K562 (cell line): ENCODE data around the gene TCF25. TPM values are rescaled to one million over a fixed set of nuclear protein-coding genes. Genes with fewer than 3 reads are reported as not detected.

Experiments
- CXXC5 ChIP-seq: fragments of 250-450 bp; sonication (Bioruptor Pico); IDR thresholded peaks from 2 replicates; pipeline ENCODE4 v1.8.0; 2022; ENCODE audit warnings: inconsistent platforms, mild to moderate bottlenecking, moderate library complexity
- EWSR1 ChIP-seq: fragments of 450-650 bp; IDR thresholded peaks from 2 replicates; pipeline ENCODE4 v1.6.1; 2018; ENCODE audit warnings: borderline replicate concordance, mild to moderate bottlenecking, low read depth, moderate library complexity; ENCODE audit not compliant: partially characterized antibody
- FOXJ3 ChIP-seq: sonication (generic); formaldehyde crosslinking; IDR thresholded peaks from 2 replicates; pipeline ENCODE4 v1.4.0; 2020; ENCODE audit warnings: mild to moderate bottlenecking, missing genetic modification reagents
- FUS ChIP-seq: fragments of 200-400 bp; formaldehyde crosslinking; optimal IDR thresholded peaks from 2 replicates; pipeline ENCODE3; 2017; ENCODE audit warnings: low read depth, low read length
- GABPA ChIP-seq: fragments of 200-800 bp; sonication (Bioruptor generic); conservative IDR thresholded peaks from 2 replicates; pipeline ENCODE4 v1.6.1; 2016; ENCODE audit warnings: low read depth, missing genetic modification characterization, missing compliant biosample characterization
- NR2F6 ChIP-seq: fragments of 450-650 bp; formaldehyde crosslinking; IDR thresholded peaks from 2 replicates; pipeline ENCODE4 v1.4.0; 2020; ENCODE audit warnings: mild to moderate bottlenecking
- OTX1 ChIP-seq: fragments of 450-650 bp; formaldehyde crosslinking; IDR thresholded peaks from 2 replicates; pipeline ENCODE4 v1.4.0; 2022; ENCODE audit warnings: mild to moderate bottlenecking
- PHF21A ChIP-seq: fragments of 450-650 bp; IDR thresholded peaks from 2 replicates; pipeline ENCODE4 v1.6.1; 2017; ENCODE audit warnings: low read depth, borderline replicate concordance
- POLR2B ChIP-seq: fragments of 450-650 bp; IDR thresholded peaks from 2 replicates; pipeline ENCODE4 v1.6.1; 2018; ENCODE audit warnings: low read depth; ENCODE audit not compliant: partially characterized antibody
- PPARD ChIP-seq: fragments of 250-450 bp; sonication (Bioruptor Pico); IDR thresholded peaks from 2 replicates; pipeline ENCODE4 v1.8.0; 2022; ENCODE audit warnings: inconsistent platforms, mild to moderate bottlenecking, moderate library complexity
- RBM22 ChIP-seq: fragments of 200-400 bp; formaldehyde crosslinking; IDR thresholded peaks from 2 replicates; pipeline ENCODE4 v1.6.1; 2018; ENCODE audit warnings: low read length, low read depth; ENCODE audit not compliant: poor library complexity, severe bottlenecking
- RCOR1 ChIP-seq, 2 experiments: IDR thresholded peaks; 2 replicates each; pipeline ENCODE4 v1.6.1; 2012; ENCODE audit warnings: low read depth in 2 of 2, low read length in 2 of 2, borderline replicate concordance in 1 of 2, improper control_type of control experiment in 1 of 2
- RUNX1 ChIP-seq: sonication (generic); IDR thresholded peaks from 2 replicates; pipeline ENCODE4 v1.6.1; 2016; ENCODE audit warnings: antibody characterized with exemption, low read depth
- SMAD2 ChIP-seq: fragments of 150-350 bp; IDR thresholded peaks from 2 replicates; pipeline ENCODE4 v1.6.1; 2014; ENCODE audit warnings: low read depth, mild to moderate bottlenecking, low read length
- SP2 ChIP-seq: IDR thresholded peaks from 2 replicates; pipeline ENCODE4 v1.6.1; 2011; ENCODE audit warnings: mild to moderate bottlenecking, low read depth, low read length, moderate library complexity; ENCODE audit not compliant: poor library complexity, severe bottlenecking; ENCODE audit errors: extremely low read depth
- TARDBP ChIP-seq: fragments of 450-650 bp; IDR thresholded peaks from 2 replicates; pipeline ENCODE4 v1.6.1; 2016
- WHSC1 ChIP-seq: IDR thresholded peaks from one replicate; pipeline ENCODE4 v1.6.1; 2012; ENCODE audit warnings: low read length, control low read depth, inconsistent platforms
- ZNF76 ChIP-seq: fragments of 250-450 bp; sonication (Bioruptor Pico); IDR thresholded peaks from 2 replicates; pipeline ENCODE4 v1.4.0; 2020; ENCODE audit warnings: mild to moderate bottlenecking, moderate library complexity, borderline replicate concordance
- ZNF764 ChIP-seq: fragments of 250-450 bp; sonication (Bioruptor Pico); IDR thresholded peaks from 2 replicates; pipeline ENCODE4 v1.4.0; 2020; ENCODE audit warnings: low read depth, mild to moderate bottlenecking, moderate library complexity
- ZNF77 ChIP-seq: fragments of 250-450 bp; sonication (Bioruptor Pico); IDR thresholded peaks from 2 replicates; pipeline ENCODE4 v1.5.0; 2020
- polyA plus RNA-seq, 8 experiments: library from polyadenylated mRNA; depleted of rRNA in 4 of 8; stranded (reverse) in 5 of 8; unstranded in 3 of 8; fragments of >200 nt; fragmentation: Nextera tagmentation in 2 of 8; fragmentation: Illumina TruSeq in 1 of 8; extraction: Ambion mirVana in 2 of 8; extraction: Trizol in 1 of 8; gene quantifications; 2 replicates each; pipeline versions ENCODE4 v1.2.1 to v1.2.3, GENCODE V29; 2011 to 2014; ENCODE audit warnings: inconsistent platforms in 1 of 8, missing spikeins in 1 of 8
- total RNA-seq, 7 experiments: library from RNA; depleted of rRNA in 6 of 7; stranded (reverse); fragments of >200 nt in 6 of 7; fragmentation: Illumina TruSeq in 2 of 7; extraction: Trizol in 2 of 7; gene quantifications; 2 replicates each; pipeline versions ENCODE4 v1.2.1 to v1.2.3, GENCODE V29; 2011 to 2021; ENCODE audit warnings: low replicate concordance in 1 of 7
- TF ChIP-seq, protein P1 (sequence below): fragments of 250-450 bp; sonication (Bioruptor Pico); IDR thresholded peaks from 2 replicates; pipeline ENCODE4 v1.9.0; 2021; ENCODE audit warnings: mild to moderate bottlenecking
- TF ChIP-seq, protein P2 (sequence below): fragments of 450-650 bp; IDR thresholded peaks from 2 replicates; pipeline ENCODE4 v1.6.1; 2016; ENCODE audit warnings: borderline replicate concordance
- TF ChIP-seq, protein P3 (sequence below): fragments of 250-450 bp; sonication (Bioruptor Pico); IDR thresholded peaks from 2 replicates; pipeline ENCODE4 v1.5.0; 2020; ENCODE audit warnings: mild to moderate bottlenecking
- TF ChIP-seq, protein P4 (sequence below): fragments of 450-650 bp; IDR thresholded peaks from 2 replicates; pipeline ENCODE4 v1.7.0; 2016; ENCODE audit warnings: borderline replicate concordance

Gene TCF25
- total and polyA plus RNA-seq, 9 of the 15 experiments (the other 6 are each of a cell fraction or from before 2014, with no cell fraction given): 9.0 to 154 (median 83.8) TPM

DNA sequence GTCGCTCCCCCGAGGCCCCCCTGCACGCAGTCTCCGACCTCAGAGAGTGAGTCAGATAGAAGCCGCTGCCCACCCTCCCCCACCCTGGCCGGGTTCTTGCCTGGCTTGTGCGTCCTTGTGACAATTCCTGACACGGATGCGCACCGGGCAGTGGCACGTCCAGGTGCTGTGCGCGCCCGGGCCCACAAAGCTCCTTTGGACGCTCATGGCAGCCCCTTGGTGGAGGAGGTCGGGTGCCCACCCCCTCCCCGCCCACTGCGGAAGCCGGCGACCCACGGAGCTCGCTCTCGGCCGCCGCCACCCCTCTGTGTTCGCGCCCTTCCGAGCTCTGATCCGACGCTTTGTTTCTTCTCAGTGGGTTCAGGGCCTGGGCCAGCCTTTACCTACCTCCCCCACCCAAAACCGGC, 49.1 kb downstream of the TCF25 start (continued):
- TF ChIP-seq, protein P1, sequence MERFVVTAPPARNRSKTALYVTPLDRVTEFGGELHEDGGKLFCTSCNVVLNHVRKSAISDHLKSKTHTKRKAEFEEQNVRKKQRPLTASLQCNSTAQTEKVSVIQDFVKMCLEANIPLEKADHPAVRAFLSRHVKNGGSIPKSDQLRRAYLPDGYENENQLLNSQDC (CRISPR knock-in tag): no peak
- TF ChIP-seq PPARD (CRISPR knock-in tag) (no peak), ZNF77 (no peak), GABPA (tag) (no peak), FUS (no peak), NR2F6 (no peak), FOXJ3 (CRISPR knock-in tag) (no peak), SP2 (no peak), EWSR1 (no peak), PHF21A (no peak), OTX1 (CRISPR knock-in tag) (no peak), RBM22 (peak; percentile 13), TARDBP (no peak), ZNF764 (CRISPR knock-in tag) (no peak), POLR2B (no peak), WHSC1 (no peak), SMAD2 (no peak), ZNF76 (CRISPR knock-in tag) (no peak), RUNX1 (no peak), CXXC5 (CRISPR knock-in tag) (peak; percentile 59), RCOR1 (IDR thresholded peaks at IDR 0.05; ENCODE audit: borderline replicate concordance in 1 of 2, low read depth in 2 of 2, low read length in 2 of 2) (0 out of 4 replicates have a peak, but pooled peaks of 1 of the 2 experiments have one; percentile 39)
- TF ChIP-seq, protein P2, sequence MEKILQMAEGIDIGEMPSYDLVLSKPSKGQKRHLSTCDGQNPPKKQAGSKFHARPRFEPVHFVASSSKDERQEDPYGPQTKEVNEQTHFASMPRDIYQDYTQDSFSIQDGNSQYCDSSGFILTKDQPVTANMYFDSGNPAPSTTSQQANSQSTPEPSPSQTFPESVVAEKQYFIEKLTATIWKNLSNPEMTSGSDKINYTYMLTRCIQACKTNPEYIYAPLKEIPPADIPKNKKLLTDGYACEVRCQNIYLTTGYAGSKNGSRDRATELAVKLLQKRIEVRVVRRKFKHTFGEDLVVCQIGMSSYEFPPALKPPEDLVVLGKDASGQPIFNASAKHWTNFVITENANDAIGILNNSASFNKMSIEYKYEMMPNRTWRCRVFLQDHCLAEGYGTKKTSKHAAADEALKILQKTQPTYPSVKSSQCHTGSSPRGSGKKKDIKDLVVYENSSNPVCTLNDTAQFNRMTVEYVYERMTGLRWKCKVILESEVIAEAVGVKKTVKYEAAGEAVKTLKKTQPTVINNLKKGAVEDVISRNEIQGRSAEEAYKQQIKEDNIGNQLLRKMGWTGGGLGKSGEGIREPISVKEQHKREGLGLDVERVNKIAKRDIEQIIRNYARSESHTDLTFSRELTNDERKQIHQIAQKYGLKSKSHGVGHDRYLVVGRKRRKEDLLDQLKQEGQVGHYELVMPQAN: peak; percentile 49; the same call in 1 of the 2 replicates
- TF ChIP-seq, protein P3, sequence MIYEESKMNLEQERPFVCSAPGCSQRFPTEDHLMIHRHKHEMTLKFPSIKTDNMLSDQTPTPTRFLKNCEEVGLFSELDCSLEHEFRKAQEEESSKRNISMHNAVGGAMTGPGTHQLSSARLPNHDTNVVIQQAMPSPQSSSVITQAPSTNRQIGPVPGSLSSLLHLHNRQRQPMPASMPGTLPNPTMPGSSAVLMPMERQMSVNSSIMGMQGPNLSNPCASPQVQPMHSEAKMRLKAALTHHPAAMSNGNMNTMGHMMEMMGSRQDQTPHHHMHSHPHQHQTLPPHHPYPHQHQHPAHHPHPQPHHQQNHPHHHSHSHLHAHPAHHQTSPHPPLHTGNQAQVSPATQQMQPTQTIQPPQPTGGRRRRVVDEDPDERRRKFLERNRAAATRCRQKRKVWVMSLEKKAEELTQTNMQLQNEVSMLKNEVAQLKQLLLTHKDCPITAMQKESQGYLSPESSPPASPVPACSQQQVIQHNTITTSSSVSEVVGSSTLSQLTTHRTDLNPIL (CRISPR knock-in tag): 0 out of 2 replicates have a peak, but pooled peaks have one; percentile 31
- TF ChIP-seq, protein P4, sequence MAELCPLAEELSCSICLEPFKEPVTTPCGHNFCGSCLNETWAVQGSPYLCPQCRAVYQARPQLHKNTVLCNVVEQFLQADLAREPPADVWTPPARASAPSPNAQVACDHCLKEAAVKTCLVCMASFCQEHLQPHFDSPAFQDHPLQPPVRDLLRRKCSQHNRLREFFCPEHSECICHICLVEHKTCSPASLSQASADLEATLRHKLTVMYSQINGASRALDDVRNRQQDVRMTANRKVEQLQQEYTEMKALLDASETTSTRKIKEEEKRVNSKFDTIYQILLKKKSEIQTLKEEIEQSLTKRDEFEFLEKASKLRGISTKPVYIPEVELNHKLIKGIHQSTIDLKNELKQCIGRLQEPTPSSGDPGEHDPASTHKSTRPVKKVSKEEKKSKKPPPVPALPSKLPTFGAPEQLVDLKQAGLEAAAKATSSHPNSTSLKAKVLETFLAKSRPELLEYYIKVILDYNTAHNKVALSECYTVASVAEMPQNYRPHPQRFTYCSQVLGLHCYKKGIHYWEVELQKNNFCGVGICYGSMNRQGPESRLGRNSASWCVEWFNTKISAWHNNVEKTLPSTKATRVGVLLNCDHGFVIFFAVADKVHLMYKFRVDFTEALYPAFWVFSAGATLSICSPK: no peak
